HG02610 (cell line): ENCODE data around the gene PARP1.

Source experiments
- ATAC-seq: cut with Tn5 transposase; IDR thresholded peaks from one replicate; pipeline ENCODE4 v1.9.1; 2021; ENCODE audit warnings: mild to moderate bottlenecking, moderate library complexity; ENCODE audit not compliant: unreplicated experiment

The PARP1 gene

DNA sequence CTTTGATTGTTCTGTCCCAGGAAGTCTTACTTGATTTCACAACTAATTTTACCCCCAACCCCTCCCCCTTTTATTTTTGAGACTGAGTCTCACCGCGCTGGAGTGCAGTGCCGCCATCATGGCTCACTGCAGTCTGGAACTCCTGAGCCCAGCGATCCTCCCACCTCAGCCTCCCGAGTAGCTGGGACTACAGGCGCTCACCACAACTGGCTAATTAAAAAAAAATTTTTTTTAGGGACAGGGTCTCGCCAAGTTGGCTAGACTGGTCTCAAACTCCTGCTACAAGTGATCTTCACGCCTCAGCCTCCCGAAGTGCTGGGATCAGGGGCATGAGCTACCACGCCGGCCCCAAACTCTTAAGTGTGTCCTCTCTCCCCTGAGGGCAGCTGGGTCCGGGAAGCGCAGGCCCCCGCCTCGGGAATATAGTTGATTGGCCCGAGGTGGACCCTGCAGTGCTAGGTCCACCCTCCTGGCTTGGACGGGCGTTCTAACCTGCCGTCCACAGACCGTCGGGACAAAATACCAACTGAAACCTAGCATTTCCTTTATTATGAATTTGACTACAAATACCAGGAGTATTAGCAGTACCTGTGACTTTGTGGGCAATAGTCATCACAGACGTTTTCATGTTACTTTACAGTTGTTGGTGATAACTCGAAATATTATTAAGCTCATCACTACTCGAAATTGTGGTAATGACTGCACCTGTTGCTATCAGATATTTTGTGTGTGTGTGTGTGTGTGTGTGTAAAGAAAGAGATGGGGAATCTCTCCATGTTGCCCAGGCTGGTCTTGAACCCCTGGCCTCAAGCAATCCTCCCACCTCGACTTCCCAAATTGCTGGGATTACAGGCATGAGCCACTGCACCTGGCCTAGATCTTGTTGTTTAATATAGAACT, 642 bp upstream of the PARP1 start:
- no peak for ATAC-seq

DNA sequence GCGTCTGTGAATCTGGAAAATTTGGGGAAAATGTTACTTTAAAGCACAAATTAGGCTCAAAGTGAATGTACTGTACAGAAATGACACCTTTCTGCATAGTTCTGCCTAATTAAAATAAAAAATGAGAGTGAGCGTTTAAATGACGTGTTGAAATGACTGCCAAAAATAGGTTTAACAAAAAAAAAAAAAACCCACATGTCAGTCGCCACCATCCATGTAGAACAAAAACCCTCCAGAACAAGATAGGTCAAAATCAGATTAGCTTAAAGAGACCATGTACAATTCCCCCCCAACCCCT, 745 bp downstream of the PARP1 start:
- no peak for ATAC-seq

DNA sequence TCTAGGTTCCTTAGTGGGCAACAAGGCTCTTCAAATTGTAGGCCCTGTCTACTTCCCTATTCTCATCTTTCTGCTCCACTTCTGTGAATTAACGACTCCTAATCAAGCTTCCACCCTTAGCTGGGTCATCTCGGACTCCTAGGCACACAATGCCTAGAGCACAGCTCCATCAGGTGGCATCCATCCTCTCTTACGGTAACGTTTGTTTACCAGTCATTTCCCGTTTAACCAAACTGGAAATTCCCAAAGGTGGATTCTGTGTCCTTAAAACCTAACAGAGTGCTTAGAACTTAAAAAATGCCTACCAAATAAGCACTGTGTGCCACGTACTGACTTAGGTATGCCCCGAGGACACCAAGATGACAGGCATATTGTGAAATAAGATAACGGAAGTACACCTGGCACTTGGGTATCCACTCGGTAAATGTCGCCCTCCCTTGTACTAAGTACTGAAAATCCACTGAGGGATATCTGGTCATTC, 1.5 kb downstream of the PARP1 start:
- no peak for ATAC-seq

DNA sequence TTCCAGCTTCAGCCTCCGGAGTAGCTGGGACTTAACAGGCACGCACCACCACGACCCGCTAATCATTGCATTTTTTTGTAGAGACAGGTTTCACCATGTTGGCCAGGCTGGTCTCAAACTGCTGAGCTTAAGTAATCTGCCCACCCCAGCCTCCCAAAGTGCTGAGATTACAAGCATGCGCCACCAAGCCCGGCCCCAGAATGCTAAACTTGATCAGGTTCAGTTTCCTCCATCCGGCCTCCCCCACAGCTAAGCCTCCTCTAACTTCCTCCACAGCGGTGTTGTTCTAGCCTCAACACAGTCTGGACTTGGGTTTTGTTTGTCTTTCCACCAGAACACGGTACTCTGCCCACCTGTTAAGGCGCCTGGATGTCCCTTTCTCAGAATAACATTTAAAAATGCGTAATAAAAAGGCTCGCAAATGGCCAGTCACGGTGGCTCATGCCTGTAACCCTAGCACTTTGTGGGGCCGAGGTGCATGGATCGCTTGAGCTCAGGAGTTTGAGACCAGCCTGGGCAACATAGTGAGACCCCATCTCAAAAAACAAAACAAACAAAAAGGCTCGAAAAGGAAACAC, 2.4 kb downstream of the PARP1 start:
- no peak for ATAC-seq

DNA sequence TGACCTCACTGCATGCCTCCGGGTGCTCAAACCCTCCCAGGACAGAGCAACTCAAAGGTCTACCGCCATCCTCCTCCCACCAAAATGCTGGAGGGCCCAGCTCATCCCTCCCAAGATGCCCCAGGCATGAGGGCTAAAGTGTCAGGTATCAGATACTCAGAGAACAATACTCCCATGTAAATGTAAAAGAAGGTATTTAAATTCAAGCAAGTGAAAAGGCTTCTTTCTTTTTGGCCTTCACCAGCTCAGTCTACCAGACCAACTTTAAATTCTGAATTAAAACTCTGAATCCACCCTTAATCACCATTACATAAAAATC, 3.0 kb downstream of the PARP1 start:
- no peak for ATAC-seq

DNA sequence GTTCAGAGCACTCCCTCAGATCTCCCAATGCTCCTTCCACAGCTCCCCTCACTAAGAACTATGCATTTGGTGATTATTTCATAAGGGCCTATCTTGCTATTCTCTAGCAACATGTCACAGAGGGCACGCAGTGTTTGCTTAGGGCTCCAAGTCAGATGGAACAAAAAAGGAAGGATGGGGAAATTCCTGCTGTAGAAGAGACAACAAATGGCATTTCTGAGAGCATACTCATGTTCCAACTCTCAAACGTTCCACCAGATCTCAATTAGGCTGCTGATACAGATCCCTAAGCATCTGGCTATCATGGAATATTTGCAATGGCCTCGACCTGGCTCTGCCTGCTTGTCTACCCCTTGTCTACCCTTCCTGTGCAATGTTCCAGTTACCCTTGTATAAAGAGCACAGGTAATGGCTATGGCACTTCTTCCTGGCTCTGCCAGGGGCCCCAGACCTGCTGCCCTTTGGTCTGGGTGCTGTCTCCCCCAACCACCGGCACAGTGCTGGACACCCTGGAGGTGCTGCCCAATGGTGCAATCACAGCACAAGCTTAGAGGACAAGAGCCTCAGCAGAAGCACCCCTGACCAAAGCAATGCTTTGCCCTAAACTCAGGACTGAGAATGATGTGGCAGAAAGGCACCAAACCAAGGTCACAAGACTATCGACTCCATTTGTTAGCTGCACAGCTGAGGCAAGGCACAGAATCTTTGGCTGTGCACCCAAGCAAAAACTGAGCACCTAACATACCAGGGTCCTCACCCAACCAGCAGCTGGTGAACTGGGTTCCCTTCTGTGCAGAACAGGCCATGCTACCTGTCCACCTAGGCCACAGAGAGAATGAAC, 3.6 kb downstream of the PARP1 start:
- ATAC-seq = no peak

DNA sequence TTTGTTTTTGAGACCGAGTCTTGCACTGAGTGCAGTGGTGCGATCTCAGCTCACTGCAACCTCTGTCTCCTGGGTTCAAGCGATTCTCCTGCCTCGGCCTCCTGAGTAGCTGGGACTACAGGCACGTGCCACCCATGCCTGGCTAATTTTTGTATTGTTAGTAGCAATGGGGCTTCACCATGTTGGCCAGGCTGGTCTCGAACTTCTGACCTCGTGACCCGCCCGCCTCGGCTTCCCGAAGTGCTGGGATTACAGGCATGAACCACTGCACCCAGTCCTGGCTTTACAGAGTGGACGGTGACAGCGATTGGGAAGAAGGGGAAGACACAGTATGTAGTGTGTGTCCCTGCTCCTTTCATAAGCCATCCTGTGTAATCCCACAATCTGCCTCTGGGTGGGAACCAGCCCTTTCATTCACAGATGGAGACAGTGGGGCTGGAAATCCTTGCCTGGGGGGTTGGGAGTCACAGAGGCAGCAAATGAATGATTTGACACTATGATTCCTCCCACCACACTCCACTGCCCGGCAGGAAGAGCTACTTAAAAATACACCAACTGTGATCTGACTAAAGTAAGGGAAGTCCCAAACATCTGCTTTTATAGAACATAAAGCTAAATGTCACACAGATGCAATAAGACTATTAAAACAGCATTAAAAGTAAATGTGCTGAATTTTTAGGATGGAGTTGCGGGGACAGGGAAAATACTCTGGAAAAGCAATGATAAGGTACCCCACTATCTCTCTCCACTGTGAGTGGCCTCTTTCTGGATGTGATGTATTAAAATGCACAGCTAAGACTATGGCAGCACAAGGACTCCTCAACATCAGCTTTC, 4.5 kb downstream of the PARP1 start:
- no peak for ATAC-seq

DNA sequence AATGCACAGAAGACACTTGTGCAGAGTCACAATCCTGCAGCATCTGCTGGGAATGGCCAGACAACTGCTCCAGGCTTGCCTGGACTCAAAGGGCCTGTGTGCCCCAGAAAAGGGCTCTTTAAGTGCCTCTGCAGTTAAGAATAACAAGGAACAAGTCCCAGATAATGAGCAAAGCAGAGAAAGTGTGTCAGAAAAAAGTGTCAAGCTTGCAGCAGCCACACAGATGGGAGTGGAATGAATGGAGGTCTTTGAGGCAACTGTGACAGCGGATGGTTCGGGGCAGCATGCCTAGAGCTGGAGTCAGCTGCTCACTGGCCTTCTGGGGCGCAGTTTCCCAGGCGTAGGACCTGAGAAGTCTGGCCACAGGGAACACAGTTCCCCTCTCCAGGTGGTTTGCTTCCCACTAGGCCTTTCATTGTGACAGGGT, 5.1 kb downstream of the PARP1 start:
- ATAC-seq = no peak

DNA sequence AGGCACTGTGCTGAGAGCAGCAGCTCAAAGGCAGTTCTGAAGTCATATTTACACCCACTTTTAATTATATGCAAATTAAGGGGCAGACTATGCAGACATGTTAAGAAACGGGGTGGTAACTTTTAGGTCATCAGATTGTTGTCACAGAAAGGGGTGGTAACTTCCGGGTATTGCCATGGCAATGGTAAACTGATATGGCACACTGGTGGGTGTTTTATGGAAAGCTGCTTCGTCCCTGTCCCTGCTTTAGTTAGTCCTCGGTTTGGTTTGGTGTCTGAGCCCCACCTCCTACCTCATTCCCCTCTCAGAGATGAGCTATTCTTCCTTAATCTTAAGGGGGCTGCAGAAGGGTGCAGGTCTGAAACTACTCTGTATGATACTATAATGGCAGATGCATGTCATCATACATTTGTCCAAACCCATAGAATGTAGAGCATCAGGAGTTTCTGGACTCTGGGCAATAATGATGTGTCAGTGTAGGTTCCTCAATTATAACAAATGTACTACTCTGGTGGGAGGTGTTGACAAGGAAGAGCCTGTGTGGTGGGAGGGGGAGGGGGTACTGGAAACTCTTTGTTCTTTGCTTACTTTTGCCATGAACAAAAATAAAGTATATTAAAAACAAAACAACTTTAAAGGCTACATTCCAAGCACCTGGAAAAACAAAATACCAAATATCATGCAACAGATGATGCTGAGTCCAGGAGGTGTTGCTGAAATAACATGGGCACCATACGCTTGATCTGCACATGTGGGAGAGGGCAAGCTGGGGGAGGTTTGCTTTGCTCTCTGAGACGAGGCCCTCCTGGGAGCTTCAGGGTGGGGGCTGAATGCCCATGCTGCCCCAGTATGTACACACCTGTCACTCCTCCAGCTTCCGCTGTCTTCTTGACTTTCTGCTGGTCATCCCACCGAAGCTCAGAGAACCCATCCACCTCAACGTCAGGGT, 6.3 kb downstream of the PARP1 start:
- no peak for ATAC-seq

DNA sequence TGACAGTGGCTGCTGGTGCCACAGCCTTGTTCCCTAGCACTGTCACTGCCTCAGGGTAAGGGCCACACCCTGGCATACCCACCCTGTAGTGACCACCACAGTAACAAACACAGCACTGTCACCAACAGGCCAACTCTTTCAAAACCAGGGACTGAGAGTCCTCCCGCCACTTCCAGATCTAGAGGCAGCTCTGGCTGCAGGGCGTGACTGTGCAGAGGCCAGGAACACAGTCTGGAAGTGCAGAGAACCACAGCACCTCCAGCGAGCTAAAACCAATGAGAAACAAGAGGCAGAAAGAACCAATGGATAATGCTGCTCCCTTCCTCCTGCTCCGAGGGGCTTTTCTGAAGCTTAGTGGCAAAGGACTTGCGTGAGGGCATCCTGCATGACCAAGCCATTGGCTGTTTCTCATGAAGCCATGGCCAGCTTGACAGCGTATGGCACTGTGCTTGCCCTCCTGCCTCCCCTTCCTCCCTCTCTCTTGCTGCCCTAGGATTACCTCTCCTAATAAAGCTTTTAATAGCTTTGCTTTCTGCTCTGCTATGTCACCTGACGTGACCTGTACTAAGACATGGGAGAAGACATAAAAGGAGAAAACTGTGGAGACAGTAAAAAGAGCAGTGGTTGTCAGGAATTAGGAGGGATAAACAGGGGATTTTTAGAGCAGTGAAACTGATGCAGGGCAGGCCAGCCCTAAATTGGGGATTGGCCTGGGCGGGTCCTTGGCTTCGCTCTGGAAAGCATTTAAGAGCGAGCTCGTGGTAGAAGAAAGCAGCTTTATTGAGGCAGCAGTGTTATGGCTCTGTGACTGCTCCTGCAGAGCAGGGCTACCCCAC, 7.2 kb downstream of the PARP1 start:
- ATAC-seq = no peak

DNA sequence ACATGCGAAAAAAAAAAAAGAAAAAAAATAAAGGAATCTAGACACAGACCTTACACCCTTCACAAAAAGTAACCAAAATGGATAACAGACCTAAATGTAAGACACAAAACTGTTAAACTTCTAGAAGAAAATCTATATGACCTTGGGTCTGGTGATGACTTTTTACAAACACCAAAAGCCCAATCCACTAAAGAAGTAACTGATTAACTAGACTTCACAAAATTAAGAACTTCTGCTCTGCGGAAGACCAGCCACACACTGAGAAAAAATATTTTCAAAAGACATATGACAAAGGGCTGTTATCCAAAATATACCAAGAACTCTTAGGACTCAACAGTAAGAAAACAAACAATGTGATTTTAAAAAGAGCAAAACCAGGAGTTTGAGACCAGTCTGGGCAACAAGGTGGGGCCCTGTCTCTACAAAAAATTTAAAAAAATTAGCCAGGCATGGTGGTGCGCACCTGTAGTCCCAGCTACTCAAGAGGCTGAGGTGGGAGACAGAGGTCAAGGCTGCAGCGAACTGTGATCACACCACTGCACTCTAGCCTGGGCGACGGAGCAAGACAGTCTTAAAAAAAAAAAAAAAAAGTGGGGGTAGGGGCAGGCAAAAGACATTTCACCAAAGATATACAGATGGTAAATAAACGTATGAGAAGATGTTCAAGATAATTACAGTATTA, 9.8 kb downstream of the PARP1 start:
- ATAC-seq = no peak

DNA sequence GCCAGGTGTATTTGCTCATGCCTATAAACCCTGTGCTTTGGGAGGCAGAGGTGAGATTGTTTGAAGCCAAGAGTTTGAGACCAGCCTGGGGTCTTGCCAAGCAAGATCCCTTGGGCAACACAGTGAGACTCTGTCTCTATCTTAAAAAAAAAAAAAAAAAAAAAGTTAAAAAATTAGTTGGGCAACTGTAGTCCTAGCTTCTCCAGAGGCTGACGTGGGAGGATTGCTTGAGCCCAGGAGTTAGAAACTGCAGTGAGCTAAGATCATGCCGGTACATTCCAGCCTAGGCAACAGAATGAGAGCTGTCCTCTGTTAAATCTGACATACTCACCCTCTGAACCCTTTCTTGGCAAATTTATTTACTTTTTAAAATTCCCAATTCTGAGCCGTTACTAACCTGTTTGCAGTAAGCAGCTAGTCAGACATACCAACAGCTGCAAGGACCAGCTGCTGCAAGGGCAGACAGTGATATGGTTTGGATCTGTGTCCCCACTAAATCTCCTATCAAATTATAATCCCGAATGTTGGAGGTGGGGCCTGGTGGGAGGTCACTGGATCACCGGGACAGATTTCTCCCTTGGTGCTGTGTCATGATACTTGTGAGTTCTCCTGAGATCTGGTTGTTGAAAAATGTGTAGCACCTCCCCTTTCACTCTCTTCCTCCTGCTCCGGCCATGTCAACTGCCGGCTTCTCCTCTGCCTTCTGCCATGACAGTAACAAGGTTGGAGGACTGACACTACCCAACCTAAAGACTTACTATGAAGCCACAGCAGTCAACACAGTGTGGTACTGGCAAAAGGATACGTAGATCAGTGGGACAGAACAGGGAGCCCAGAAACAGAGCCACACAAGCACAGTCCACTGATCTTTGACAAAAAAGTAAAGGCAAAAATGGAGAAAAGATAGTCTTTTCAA, 10.6 kb downstream of the PARP1 start:
- ATAC-seq = no peak

DNA sequence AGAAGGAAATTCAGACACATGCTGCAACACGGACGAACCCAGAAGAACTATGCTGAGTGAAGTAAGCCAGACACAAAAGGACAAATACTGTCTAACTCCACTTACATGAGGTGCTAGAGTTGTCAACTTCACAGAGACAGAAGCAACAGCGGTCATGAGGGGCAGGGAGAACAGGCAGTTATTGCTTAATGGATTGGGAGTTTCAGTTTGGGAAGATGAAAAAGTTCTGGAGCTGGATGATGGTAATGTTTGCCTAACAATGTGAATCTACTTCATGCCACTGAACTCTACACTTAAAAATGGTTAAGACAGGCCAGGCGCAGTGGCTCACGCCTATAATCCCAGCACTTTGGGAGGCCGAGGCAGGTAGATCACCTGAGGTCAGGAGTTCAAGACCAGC, 12.1 kb downstream of the PARP1 start:
- ATAC-seq = no peak

DNA sequence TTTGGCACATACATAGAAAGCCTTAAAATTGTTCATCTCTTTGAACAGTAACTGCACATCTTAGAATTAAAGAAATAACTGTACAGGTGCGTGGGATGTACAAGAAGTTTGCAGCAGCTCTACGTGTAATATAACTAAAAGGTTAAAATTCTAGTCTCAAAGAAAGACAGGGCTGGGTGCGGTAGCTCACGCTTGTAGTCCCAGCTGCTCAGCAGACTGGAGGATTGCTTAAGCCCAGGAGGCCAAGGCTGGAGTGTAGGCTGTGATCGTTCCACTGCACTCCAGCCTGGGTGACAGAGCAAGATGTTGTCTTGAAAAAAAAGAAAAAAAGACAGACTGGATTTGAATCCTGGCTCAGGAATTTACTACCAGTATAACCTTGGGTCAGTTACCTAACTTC, 13.4 kb downstream of the PARP1 start:
- no peak for ATAC-seq

DNA sequence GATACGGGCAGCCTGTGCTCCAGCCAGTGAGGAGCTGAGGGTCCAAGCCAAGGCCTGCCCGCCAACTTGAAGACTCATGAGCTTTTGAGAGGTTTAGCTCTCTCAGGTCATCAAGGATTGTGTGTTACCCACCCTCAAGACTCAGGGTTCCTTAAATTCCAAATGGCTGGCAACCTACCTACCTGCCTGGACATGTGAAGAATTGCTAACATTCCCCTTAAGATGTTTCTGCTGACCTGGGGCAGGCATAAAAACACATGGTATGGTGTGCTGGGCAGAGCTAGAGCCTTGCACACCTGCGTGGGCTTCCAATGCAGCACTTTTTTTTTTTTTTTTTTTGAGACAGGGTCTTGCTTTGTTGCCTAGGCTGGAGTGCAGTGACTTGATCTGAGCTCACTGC, 17.2 kb downstream of the PARP1 start:
- ATAC-seq = no peak

DNA sequence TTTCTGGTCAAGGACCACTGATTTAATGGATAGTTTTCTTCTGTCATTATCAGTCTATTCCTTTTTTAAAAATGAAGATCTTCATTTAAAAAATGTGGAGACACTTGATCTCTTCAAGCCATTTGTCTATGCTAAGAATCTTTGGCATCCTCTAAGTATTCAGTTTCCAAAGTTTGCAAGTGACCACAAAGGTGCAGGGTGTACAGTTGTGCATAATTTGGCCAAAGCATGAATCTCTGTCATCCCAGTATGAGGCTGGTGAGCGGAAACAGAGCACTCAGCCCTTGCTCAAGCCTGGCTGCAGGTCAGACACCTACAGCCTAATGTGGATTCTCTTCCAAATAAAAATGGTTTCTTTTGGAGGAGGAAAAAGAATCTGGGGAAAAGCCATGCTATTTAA, 19.8 kb downstream of the PARP1 start:
- ATAC-seq = no peak

DNA sequence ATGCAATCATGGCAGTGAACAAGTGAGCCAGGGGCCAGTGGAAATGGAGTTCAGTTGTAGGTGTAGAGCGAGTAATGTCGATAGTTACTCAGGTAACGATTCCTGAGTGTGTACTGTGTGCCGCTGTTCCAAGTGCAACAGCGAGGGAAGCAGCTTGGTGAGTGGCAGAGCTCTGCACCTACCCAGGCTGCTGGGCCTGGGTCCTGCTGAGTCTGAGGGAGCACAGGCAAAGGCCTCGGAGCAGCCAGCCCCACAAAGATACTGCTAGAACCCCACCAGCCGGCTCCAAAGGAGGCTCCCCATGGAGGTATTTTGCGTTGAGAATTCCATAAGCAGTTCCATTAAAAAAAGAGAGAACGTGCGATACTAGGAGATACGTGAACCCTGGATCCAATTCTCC, 23.2 kb downstream of the PARP1 start:
- no peak for ATAC-seq
